ENCODE measurements around the gene RNLS. TPM values are rescaled to one million over a fixed set of nuclear protein-coding genes. Genes with fewer than 3 reads are reported as not detected.

Gene RNLS
- total RNA-seq, 1 donor from 2014 or later: 20.8 TPM

- no peak for DNase-seq (ENCODE audit: low spot score)
Observed at GRCh38 chr10:88232983-88233543, 350.1 kb downstream of the RNLS start.

- no peak for DNase-seq (ENCODE audit: low spot score)
Observed at GRCh38 chr10:88232029-88232895, 350.9 kb downstream of the RNLS start.

- no peak for DNase-seq (ENCODE audit: low spot score)
Observed at GRCh38 chr10:88230251-88230650, 352.9 kb downstream of the RNLS start.

- DNase-seq (ENCODE audit: low spot score): no peak
Observed at GRCh38 chr10:88228130-88228529, 355.0 kb downstream of the RNLS start.

GRCh38 chr10:88227342-88228018 lies 355.6 kb downstream of the RNLS start:
- no peak for DNase-seq (ENCODE audit: low spot score)

GRCh38 chr10:88226891-88227290 lies 356.2 kb downstream of the RNLS start:
- DNase-seq (ENCODE audit: low spot score): no peak

GRCh38 chr10:88226071-88226659 lies 357.0 kb downstream of the RNLS start:
- DNase-seq (ENCODE audit: low spot score): no peak

Other genes with a start within 250 kb of the RNLS start
- gene LIPJ, start 3.4 kb upstream of the RNLS start, total RNA-seq: 0.39 TPM
- gene LIPF, start 81.1 kb upstream of the RNLS start, total RNA-seq: not detected
- not detected for gene LIPK, start 122.9 kb upstream of the RNLS start, total RNA-seq
- gene LIPN, start 176.7 kb upstream of the RNLS start, total RNA-seq: not detected
- not detected for gene LIPM, start 219.4 kb upstream of the RNLS start, total RNA-seq

Measured in ureter (tissue), 1 donor.